OCI-LY3 (cell line): ENCODE data around the gene LZTFL1.

Source experiments
- H2AFZ ChIP-seq: fragments of 200-600, 300-600 bp; shearing (Covaris generic); 2 replicates; pipeline ENCODE4 v1.6.0; 2014; ENCODE audit warnings: antibody characterized with exemption, low read depth, low read length
- H3K27ac ChIP-seq: fragments of 200-600, 300-600 bp; sonication (generic); 2 replicates; pipeline ENCODE4 v1.5.1; 2014; ENCODE audit warnings: mild to moderate bottlenecking, low read length, moderate library complexity, mixed read lengths
- H3K27me3 ChIP-seq: fragments of 200-600, 300-600 bp; sonication (generic); 2 replicates; pipeline ENCODE4 v1.6.1; 2014; ENCODE audit warnings: low read depth, low read length, mixed read lengths
- H3K36me3 ChIP-seq: fragments of 200-600, 300-600 bp; sonication (generic); replicated peaks from 2 replicates; pipeline ENCODE3; 2014; ENCODE audit warnings: low read depth, low read length, mixed read lengths
- H3K4me1 ChIP-seq: fragments of 300-600, 200-600 bp; sonication (generic); 2 replicates; pipeline ENCODE4 v1.6.1; 2014; ENCODE audit warnings: low read length, mixed read lengths
- H3K4me2 ChIP-seq: fragments of 200-600, 300-600 bp; sonication (generic); 2 replicates; pipeline ENCODE4 v1.6.1; 2014; ENCODE audit warnings: low read length, mixed read lengths
- H3K4me3 ChIP-seq: fragments of 300-600, 200-600 bp; sonication (generic); 2 replicates; pipeline ENCODE4 v1.5.1; 2014; ENCODE audit warnings: antibody characterized with exemption, mild to moderate bottlenecking, low read length, moderate library complexity
- H3K79me2 ChIP-seq: fragments of 300-600, 200-600 bp; shearing (Covaris generic); 2 replicates; pipeline ENCODE4 v1.6.1; 2014; ENCODE audit warnings: mild to moderate bottlenecking, low read length, mixed read lengths
- H3K9ac ChIP-seq: fragments of 300-600, 200-600 bp; shearing (Covaris generic); 2 replicates; pipeline ENCODE4 v1.6.0; 2014; ENCODE audit warnings: mild to moderate bottlenecking, low read length, moderate library complexity
- H3K9me3 ChIP-seq: fragments of 200-600, 300-600 bp; shearing (Covaris generic); 2 replicates; pipeline ENCODE4 v1.6.1; 2014; ENCODE audit warnings: low read length, mixed read lengths; ENCODE audit not compliant: insufficient read depth
- H4K20me1 ChIP-seq: fragments of 200-600, 300-600 bp; sonication (generic); 2 replicates; pipeline ENCODE4 v1.6.1; 2016; ENCODE audit warnings: low read length, mixed read lengths; ENCODE audit not compliant: insufficient read depth
- EZH2phosphoT487 ChIP-seq: fragments of 200-600 bp; shearing (Covaris generic); IDR thresholded peaks from 2 replicates; pipeline ENCODE4 v1.6.1; 2018; ENCODE audit warnings: antibody characterized with exemption, mixed run types, low read depth
- TF ChIP-seq, protein P1 (sequence below): fragments of 200-600, 300-600 bp; sonication (generic); IDR thresholded peaks from 2 replicates; pipeline ENCODE4 v1.5.1; 2014; ENCODE audit warnings: antibody characterized with exemption, low read length, low read depth

LZTFL1 gene

GRCh38 chr3:45773714-45774449 is 68.0 kb downstream of the LZTFL1 start:
- no peak overlapping the region for H2AFZ ChIP-seq
- TF ChIP-seq, protein P1, sequence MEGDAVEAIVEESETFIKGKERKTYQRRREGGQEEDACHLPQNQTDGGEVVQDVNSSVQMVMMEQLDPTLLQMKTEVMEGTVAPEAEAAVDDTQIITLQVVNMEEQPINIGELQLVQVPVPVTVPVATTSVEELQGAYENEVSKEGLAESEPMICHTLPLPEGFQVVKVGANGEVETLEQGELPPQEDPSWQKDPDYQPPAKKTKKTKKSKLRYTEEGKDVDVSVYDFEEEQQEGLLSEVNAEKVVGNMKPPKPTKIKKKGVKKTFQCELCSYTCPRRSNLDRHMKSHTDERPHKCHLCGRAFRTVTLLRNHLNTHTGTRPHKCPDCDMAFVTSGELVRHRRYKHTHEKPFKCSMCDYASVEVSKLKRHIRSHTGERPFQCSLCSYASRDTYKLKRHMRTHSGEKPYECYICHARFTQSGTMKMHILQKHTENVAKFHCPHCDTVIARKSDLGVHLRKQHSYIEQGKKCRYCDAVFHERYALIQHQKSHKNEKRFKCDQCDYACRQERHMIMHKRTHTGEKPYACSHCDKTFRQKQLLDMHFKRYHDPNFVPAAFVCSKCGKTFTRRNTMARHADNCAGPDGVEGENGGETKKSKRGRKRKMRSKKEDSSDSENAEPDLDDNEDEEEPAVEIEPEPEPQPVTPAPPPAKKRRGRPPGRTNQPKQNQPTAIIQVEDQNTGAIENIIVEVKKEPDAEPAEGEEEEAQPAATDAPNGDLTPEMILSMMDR, result no peak
- no peak for TF ChIP-seq EZH2phosphoT487
- H3K9me3 ChIP-seq, result no peaks in the 10 kb centered on the region
- H4K20me1 ChIP-seq, result no peaks in the 10 kb centered on the region
- no peak overlapping the region for H3K4me2 ChIP-seq
- no peak overlapping the region for H3K9ac ChIP-seq
- H3K79me2 ChIP-seq, result no peaks in the 10 kb centered on the region
- H3K4me3 ChIP-seq, result no peak overlapping the region
- no peak overlapping the region for H3K27ac ChIP-seq
- peaks cover 53% of the 10 kb centered on the region for H3K27me3 ChIP-seq
- H3K4me1 ChIP-seq, result no peaks in the 10 kb centered on the region
- no peaks in the 10 kb centered on the region for H3K36me3 ChIP-seq
